ENCODE data around the gene ZNF362.

Gene ZNF362

GRCh38 chr1:33250724-33251123 is 5.6 kb upstream of the ZNF362 start:
- H4K20me1 ChIP-seq: no peaks in the 10 kb centered on the region
- peaks cover 0 to 10% (median 8%) of the 10 kb centered on the region in 10 experiments; a peak in 13 of 20 replicates for H3K4me1 ChIP-seq
- H3K9ac ChIP-seq: no peak overlapping the region
- H3K27ac ChIP-seq: no peak overlapping the region
- H3K36me3 ChIP-seq: no peaks in the 10 kb centered on the region
- H3K27me3 ChIP-seq: no peaks in the 10 kb centered on the region
- no peak for TF ChIP-seq Cebpa-rat (IDR thresholded peaks at IDR 0.05)
- H3K4me3 ChIP-seq: no peak overlapping the region
- H3K9me3 ChIP-seq (replicated peaks in 1 of 11): peaks cover 0 to 10% (median 0%) of the 10 kb centered on the region in 11 experiments; a peak in 1 of 22 replicates
- H3K4me2 ChIP-seq: no peak overlapping the region

DNA sequence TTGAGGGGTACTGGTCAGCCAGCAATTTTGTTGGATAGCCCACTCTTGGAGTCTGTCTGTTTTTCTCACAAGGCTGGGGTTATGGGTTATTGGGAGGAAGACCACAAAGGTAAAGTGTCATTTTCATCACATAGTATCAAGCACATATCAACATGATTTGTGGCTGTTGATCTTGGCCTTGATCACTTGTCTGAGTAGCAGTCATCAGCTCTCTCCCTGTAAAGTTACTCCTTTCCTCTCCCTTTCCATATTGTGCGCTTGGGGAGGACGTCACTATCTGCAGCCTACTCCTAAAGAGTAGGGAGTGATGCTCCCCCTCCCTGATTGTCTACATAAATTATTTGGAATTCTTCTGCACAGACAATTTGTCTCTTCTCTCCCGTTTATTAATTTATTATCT is 1.8 kb upstream of the ZNF362 start:
- Histone ChIP-seq H3K4me3 (no peak overlapping the region), H3K9me3 (replicated peaks in 1 of 11) (peaks cover 0 to 10% (median 0%) of the 10 kb centered on the region in 11 experiments; a peak in 1 of 22 replicates), H3K4me2 (no peak overlapping the region; a peak in 1 of 22 replicates), H4K20me1 (peaks cover 0 to 21% (median 9%) of the 10 kb centered on the region in 11 experiments; a peak in 14 of 22 replicates), H3K27ac (no peak overlapping the region), H3K4me1 (peaks cover 20 to 31% (median 28%) of the 10 kb centered on the region in 10 experiments), H3K36me3 (peaks cover 0 to 9% (median 0%) of the 10 kb centered on the region in 11 experiments; a peak in 5 of 22 replicates), H3K27me3 (no peaks in the 10 kb centered on the region), H3K9ac (no peak overlapping the region)
- TF ChIP-seq Cebpa-rat (IDR thresholded peaks at IDR 0.05): no peak

GRCh38 chr1:33255347-33256220 is 708 bp upstream of the ZNF362 start:
- Histone ChIP-seq H3K27me3 (no peaks in the 10 kb centered on the region), H3K9ac (peak overlapping the region; percentile 91 to 98 (median 95)), H3K36me3 (peaks cover 0 to 17% (median 4%) of the 10 kb centered on the region in 11 experiments; a peak in 5 of 22 replicates), H4K20me1 (peaks cover 9 to 32% (median 20%) of the 10 kb centered on the region in 11 experiments; a peak in 20 of 22 replicates), H3K4me3 (peak overlapping the region; percentile 73 to 93 (median 84)), H3K9me3 (replicated peaks in 1 of 11) (0 out of 22 replicates have a peak, but pooled peaks cover 0 to 10% (median 0%) of the 10 kb centered on the region in 11 experiments), H3K4me1 (peaks cover 24 to 42% (median 32%) of the 10 kb centered on the region in 10 experiments), H3K4me2 (peak overlapping the region; percentile 82 to 100 (median 92)), H3K27ac (peak overlapping the region; percentile 90 to 97 (median 95))
- TF ChIP-seq Cebpa-rat (IDR thresholded peaks at IDR 0.05): no peak

DNA sequence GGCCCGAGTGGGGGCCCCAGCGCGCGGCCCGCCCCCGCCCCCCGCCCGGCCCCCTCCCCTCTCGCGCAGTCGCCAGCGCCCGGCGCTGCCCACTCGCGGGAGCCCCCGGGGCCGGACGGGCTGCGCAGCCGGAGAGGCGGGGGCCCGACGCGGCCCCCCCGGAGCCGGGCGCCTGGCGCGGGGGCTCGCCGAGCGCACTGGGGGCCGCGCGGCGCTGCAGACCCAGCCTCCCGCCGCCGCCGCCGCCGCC is 146 bp upstream of the ZNF362 start:
- TF ChIP-seq Cebpa-rat (IDR thresholded peaks at IDR 0.05): no peak
- peaks cover 14 to 37% (median 25%) of the 10 kb centered on the region in 11 experiments; a peak in 20 of 22 replicates for H4K20me1 ChIP-seq
- no peaks in the 10 kb centered on the region for H3K27me3 ChIP-seq
- H3K27ac ChIP-seq: peak overlapping the region; percentile 90 to 97 (median 95)
- peak overlapping the region; percentile 91 to 98 (median 95) for H3K9ac ChIP-seq
- H3K4me1 ChIP-seq: peaks cover 24 to 44% (median 34%) of the 10 kb centered on the region in 10 experiments
- peak overlapping the region in 10 of 11 experiments; percentile 89 to 100 (median 99); a peak in 16 of 22 replicates for H3K4me2 ChIP-seq
- peaks cover 0 to 22% (median 8%) of the 10 kb centered on the region in 11 experiments; a peak in 7 of 22 replicates for H3K36me3 ChIP-seq
- peak overlapping the region; percentile 73 to 93 (median 84) for H3K4me3 ChIP-seq
- 0 out of 22 replicates have a peak, but pooled peaks cover 0 to 8% (median 0%) of the 10 kb centered on the region in 11 experiments for H3K9me3 ChIP-seq (replicated peaks in 1 of 11)

DNA sequence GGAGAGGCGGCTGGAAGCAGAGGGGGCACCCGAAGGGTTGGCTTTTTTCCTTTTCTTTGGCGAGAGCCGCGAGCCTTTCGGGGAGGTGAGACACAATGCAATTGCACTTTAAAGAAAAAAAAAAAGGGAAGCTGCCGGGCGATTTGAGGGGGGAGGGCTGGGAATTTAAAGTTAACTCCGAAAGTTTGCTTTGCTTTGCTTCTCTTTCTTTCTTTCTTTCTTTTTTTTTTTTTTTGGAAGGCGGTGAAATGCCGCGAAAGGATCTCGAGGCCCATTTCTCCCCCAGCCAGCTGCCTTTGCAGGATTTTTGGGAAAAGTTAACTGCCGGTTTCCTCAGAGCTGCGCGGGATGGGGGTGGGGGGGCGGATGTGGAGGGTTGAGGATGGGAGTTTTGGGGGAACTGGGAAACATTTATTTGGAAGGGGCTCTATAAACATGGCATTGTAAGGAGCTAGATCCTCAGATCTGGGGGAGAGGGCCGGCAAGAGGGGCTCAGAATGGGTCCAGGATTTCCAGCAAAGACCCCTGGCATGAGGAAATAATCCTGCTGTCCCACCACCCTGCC is 997 bp downstream of the ZNF362 start:
- Histone ChIP-seq H4K20me1 (peaks cover 24 to 48% (median 37%) of the 10 kb centered on the region in 11 experiments; a peak in 21 of 22 replicates), H3K27ac (peak overlapping the region; percentile 90 to 97 (median 95)), H3K27me3 (no peaks in the 10 kb centered on the region), H3K9me3 (replicated peaks in 1 of 11) (no peaks in the 10 kb centered on the region), H3K4me2 (peak overlapping the region; percentile 93 to 100 (median 99)), H3K36me3 (peaks cover 0 to 32% (median 12%) of the 10 kb centered on the region in 11 experiments; a peak in 11 of 22 replicates), H3K4me1 (peaks cover 24 to 47% (median 34%) of the 10 kb centered on the region in 10 experiments), H3K9ac (peak overlapping the region; percentile 91 to 98 (median 95)), H3K4me3 (peak overlapping the region; percentile 73 to 93 (median 84))
- TF ChIP-seq Cebpa-rat (IDR thresholded peaks at IDR 0.05): no peak

DNA sequence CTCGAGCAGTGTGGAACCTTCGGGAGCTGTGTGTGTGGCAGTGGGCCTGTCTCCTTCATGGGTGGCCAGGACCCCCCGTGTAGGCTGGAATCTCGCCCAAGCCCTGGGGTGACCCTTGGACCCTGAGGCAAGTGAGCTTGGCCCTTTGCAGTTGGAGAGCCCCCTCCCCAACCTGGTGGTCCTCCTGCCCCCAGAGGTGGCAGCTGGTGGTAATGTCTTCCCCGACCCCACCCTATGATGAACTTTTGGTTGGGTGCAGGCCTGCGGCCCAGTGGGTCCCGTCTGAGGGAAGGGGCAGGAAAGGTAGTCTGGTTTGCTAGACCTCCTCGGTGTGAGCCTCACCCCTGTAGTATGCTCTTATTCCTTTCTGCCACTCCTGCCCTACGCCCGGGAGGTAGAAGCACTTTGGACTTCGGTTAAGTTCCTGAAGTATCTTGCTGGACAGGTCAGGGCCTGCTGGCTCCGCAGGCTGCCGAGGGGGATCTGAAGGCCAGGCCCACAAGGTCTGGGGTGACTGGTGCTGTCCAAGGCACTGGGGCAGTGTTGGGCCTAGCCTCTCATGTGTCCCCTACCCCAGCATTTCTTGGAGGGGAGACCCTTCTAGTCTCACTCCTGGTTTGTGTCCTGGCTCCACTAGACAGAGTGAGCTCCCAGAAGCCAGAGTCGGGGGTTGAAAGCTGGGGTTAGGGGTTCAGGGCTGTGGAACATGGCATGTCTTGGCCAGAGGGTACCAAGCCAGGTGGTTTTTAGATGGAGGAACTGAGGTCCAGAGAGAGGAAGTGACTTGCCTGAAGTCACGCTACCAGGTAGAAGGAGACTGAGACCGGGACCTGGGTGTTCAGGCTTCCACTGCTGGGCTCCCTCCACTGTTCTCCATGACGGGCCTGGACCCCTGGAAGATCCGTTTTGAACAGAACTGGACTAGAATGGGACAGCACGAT is 1.8 kb downstream of the ZNF362 start:
- Histone ChIP-seq H3K9ac (peak overlapping the region; percentile 91 to 98 (median 95)), H3K27ac (peak overlapping the region; percentile 90 to 97 (median 95)), H3K9me3 (replicated peaks in 1 of 11) (no peaks in the 10 kb centered on the region), H4K20me1 (peaks cover 31 to 55% (median 44%) of the 10 kb centered on the region in 11 experiments; a peak in 21 of 22 replicates), H3K4me2 (peak overlapping the region; percentile 93 to 100 (median 99)), H3K36me3 (peaks cover 6 to 38% (median 19%) of the 10 kb centered on the region in 11 experiments; a peak in 17 of 22 replicates), H3K27me3 (no peaks in the 10 kb centered on the region), H3K4me3 (peak overlapping the region; percentile 73 to 93 (median 84)), H3K4me1 (peaks cover 24 to 47% (median 34%) of the 10 kb centered on the region in 10 experiments)
- TF ChIP-seq Cebpa-rat (IDR thresholded peaks at IDR 0.05): no peak

GRCh38 chr1:33258788-33259274 is 2.5 kb downstream of the ZNF362 start:
- peaks cover 38 to 63% (median 52%) of the 10 kb centered on the region in 11 experiments; a peak in 21 of 22 replicates for H4K20me1 ChIP-seq
- peak overlapping the region in 6 of 11 experiments; percentile 90 to 97 (median 94); a peak in 8 of 22 replicates for H3K27ac ChIP-seq
- H3K27me3 ChIP-seq: no peaks in the 10 kb centered on the region
- H3K4me3 ChIP-seq: peak overlapping the region in 3 of 10 experiments; percentile 78 to 88 (median 87); a peak in 3 of 20 replicates
- H3K9me3 ChIP-seq (replicated peaks in 1 of 11): no peaks in the 10 kb centered on the region
- peaks cover 24 to 47% (median 34%) of the 10 kb centered on the region in 10 experiments for H3K4me1 ChIP-seq
- peak overlapping the region; percentile 93 to 100 (median 99) for H3K4me2 ChIP-seq
- peaks cover 7 to 43% (median 20%) of the 10 kb centered on the region in 11 experiments; a peak in 17 of 22 replicates for H3K36me3 ChIP-seq
- H3K9ac ChIP-seq: peak overlapping the region in 7 of 11 experiments; percentile 91 to 98 (median 95); a peak in 6 of 22 replicates
- no peak for TF ChIP-seq Cebpa-rat (IDR thresholded peaks at IDR 0.05)
